WTC11 (cell line): ENCODE results near the gene SBF2. TPM values are rescaled to one million over a fixed set of nuclear protein-coding genes. Genes with fewer than 3 reads are reported as not detected.

Source experiments
- ATAC-seq: fragments of 200-7000 bp; cut with Tn5 transposase; 2 replicates; pipeline ENCODE4 v1.10.0; 2021; ENCODE audit warnings: mild to moderate bottlenecking, moderate library complexity
- CTCF ChIA-PET: fragments of 300-600 bp; sonication (Branson Sonifier 250); formaldehyde crosslinking; loops from one replicate; lab custom pipeline; 2021; ENCODE audit warnings: antibody characterized with exemption; lab: Charles Lee
- POLR2A ChIA-PET: fragments of 350-600 bp; sonication (Branson Sonifier 250); formaldehyde crosslinking; loops from one replicate; lab custom pipeline; 2021; ENCODE audit warnings: antibody characterized with exemption; lab: Charles Lee
- DNase-seq: peaks from one replicate; pipeline ENCODE4 v3.0.0; 2021; ENCODE audit warnings: low spot score
- H3K27ac Mint-ChIP-seq: 2 replicates; pipeline ENCODE4 v1.8.0; 2021; ENCODE audit warnings: mixed read lengths
- H3K27me3 Mint-ChIP-seq: 2 replicates; pipeline ENCODE4 v1.8.0; 2021; ENCODE audit warnings: low read depth, mild to moderate bottlenecking, moderate library complexity, mixed read lengths
- H3K36me3 Mint-ChIP-seq: 2 replicates; pipeline ENCODE4 v1.8.0; 2021; ENCODE audit warnings: mixed read lengths
- H3K4me1 Mint-ChIP-seq: 2 replicates; pipeline ENCODE4 v1.8.0; 2022; ENCODE audit warnings: mixed read lengths
- H3K4me3 Mint-ChIP-seq: 2 replicates; pipeline ENCODE4 v1.8.0; 2021; ENCODE audit warnings: mild to moderate bottlenecking, moderate library complexity, mixed read lengths
- H3K9me3 Mint-ChIP-seq: 2 replicates; pipeline ENCODE4 v1.8.0; 2021; ENCODE audit warnings: mixed read lengths
- ARID4B ChIP-seq: sonication (generic); formaldehyde crosslinking; IDR thresholded peaks from 2 replicates; pipeline ENCODE4 v1.8.0; 2023; ENCODE audit warnings: missing genetic modification reagents, mild to moderate bottlenecking, borderline replicate concordance
- CREM ChIP-seq: sonication (generic); formaldehyde crosslinking; IDR thresholded peaks from 2 replicates; pipeline ENCODE4 v1.8.1; 2022; ENCODE audit warnings: mild to moderate bottlenecking, missing genetic modification reagents, moderate library complexity
- CTCF ChIP-seq: fragments of 200-600 bp; IDR thresholded peaks from 2 replicates; pipeline ENCODE4 v1.8.0; 2022; ENCODE audit warnings: antibody characterized with exemption
- ESRRA ChIP-seq: sonication (generic); formaldehyde crosslinking; IDR thresholded peaks from 2 replicates; pipeline ENCODE4 v1.8.1; 2022; ENCODE audit warnings: mild to moderate bottlenecking, missing genetic modification reagents, borderline replicate concordance
- IRF1 ChIP-seq: sonication (generic); formaldehyde crosslinking; IDR thresholded peaks from 2 replicates; pipeline ENCODE4 v1.8.0; 2023; ENCODE audit warnings: missing genetic modification reagents
- RORB ChIP-seq: fragments of 250-450 bp; sonication (Bioruptor Pico); IDR thresholded peaks from 2 replicates; pipeline ENCODE4 v1.9.0; 2021; ENCODE audit warnings: mild to moderate bottlenecking
- TEAD4 ChIP-seq: sonication (generic); formaldehyde crosslinking; IDR thresholded peaks from 2 replicates; pipeline ENCODE4 v1.8.0; 2022; ENCODE audit warnings: mild to moderate bottlenecking, missing genetic modification reagents
- USF2 ChIP-seq: sonication (generic); formaldehyde crosslinking; IDR thresholded peaks from 2 replicates; pipeline ENCODE4 v1.8.1; 2023; ENCODE audit warnings: mild to moderate bottlenecking, missing genetic modification reagents, moderate library complexity
- ZNF121 ChIP-seq: sonication (generic); formaldehyde crosslinking; IDR thresholded peaks from 2 replicates; pipeline ENCODE4 v1.8.0; 2023; ENCODE audit warnings: missing genetic modification reagents
- ZNF263 ChIP-seq: sonication (generic); formaldehyde crosslinking; IDR thresholded peaks from 2 replicates; pipeline ENCODE4 v1.8.1; 2022; ENCODE audit warnings: low read depth, mild to moderate bottlenecking, moderate library complexity, missing genetic modification reagents
- total RNA-seq: library from RNA; stranded (reverse); gene quantifications from 3 replicates; pipeline ENCODE4 v1.2.3, GENCODE V29; 2021
- TF ChIP-seq, protein P1 (sequence below): sonication (generic); formaldehyde crosslinking; IDR thresholded peaks from 2 replicates; pipeline ENCODE4 v1.8.1; 2023; ENCODE audit warnings: mild to moderate bottlenecking, missing genetic modification reagents
- TF ChIP-seq, protein P2 (sequence below): sonication (generic); formaldehyde crosslinking; conservative IDR thresholded peaks from 2 replicates; pipeline ENCODE4 v1.8.1; 2023; ENCODE audit warnings: mild to moderate bottlenecking, low read depth, missing genetic modification reagents, moderate library complexity
- TF ChIP-seq, protein P3 (sequence below): fragments of 250-450 bp; sonication (Bioruptor Pico); IDR thresholded peaks from 2 replicates; pipeline ENCODE4 v1.9.0; 2021; ENCODE audit warnings: mild to moderate bottlenecking
- TF ChIP-seq, protein P4 (sequence below): sonication (generic); formaldehyde crosslinking; IDR thresholded peaks from 2 replicates; pipeline ENCODE4 v1.8.0; 2022; ENCODE audit warnings: mild to moderate bottlenecking, missing genetic modification reagents
- TF ChIP-seq, protein P5 (sequence below): fragments of 250-450 bp; sonication (Bioruptor Pico); IDR thresholded peaks from 2 replicates; pipeline ENCODE4 v1.9.0; 2021; ENCODE audit warnings: moderate library complexity, mild to moderate bottlenecking, inconsistent platforms, borderline replicate concordance
- TF ChIP-seq, protein P6 (sequence below): sonication (generic); formaldehyde crosslinking; IDR thresholded peaks from 2 replicates; pipeline ENCODE4 v1.8.0; 2023; ENCODE audit warnings: mild to moderate bottlenecking, missing genetic modification reagents

The SBF2 gene
- total RNA-seq, 1 experiment from 2014 or later: 47.6 TPM

- no peak for TF ChIP-seq IRF1
- peak; percentile 56 for TF ChIP-seq ZNF121 (CRISPR knock-in tag)
- TF ChIP-seq, all 79 proteins: peak for 1
- ChIA-PET POLR2A (no interaction called here), CTCF (no interaction called here)
- ATAC-seq (no peak), DNase-seq (no peak)
- no peak overlapping the region for H3K4me3 Mint-ChIP-seq
- H3K27me3 Mint-ChIP-seq: no peaks in the 10 kb centered on the region
- H3K4me1 Mint-ChIP-seq: no peaks in the 10 kb centered on the region
- peaks cover 11% of the 10 kb centered on the region for H3K36me3 Mint-ChIP-seq
- no peaks in the 10 kb centered on the region for H3K9me3 Mint-ChIP-seq
- no peak overlapping the region for H3K27ac Mint-ChIP-seq
Observed at GRCh38 chr11:9850224-9850895, 443.7 kb downstream of the SBF2 start.

DNA sequence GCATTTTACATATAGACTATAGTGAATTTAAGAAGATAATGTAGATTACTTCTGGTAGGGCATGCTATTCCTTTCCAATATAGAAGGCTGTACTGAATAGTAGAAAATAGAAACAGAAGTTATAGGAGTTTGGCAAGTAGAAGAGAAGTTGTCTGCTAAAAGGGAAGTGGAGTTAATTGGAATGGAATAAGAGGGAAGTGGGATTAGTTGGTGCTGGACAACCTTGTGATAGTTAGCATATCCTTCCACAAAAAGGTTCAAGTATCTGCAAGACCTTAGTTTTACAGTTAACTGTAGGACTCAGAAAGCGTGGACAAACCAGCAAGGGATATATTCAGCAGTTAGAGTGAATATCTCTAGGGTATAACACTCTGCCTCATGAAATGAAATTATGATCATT, 444.6 kb downstream of the SBF2 start:
- Mint-ChIP-seq H3K4me1 (no peaks in the 10 kb centered on the region), H3K27ac (no peak overlapping the region), H3K27me3 (no peaks in the 10 kb centered on the region), H3K9me3 (no peaks in the 10 kb centered on the region), H3K36me3 (peaks cover 11% of the 10 kb centered on the region), H3K4me3 (no peak overlapping the region)
- DNase-seq: no peak
- POLR2A ChIA-PET: no interaction called here
- CTCF ChIA-PET: no interaction called here
- no peak for ATAC-seq
- TF ChIP-seq, protein P1, sequence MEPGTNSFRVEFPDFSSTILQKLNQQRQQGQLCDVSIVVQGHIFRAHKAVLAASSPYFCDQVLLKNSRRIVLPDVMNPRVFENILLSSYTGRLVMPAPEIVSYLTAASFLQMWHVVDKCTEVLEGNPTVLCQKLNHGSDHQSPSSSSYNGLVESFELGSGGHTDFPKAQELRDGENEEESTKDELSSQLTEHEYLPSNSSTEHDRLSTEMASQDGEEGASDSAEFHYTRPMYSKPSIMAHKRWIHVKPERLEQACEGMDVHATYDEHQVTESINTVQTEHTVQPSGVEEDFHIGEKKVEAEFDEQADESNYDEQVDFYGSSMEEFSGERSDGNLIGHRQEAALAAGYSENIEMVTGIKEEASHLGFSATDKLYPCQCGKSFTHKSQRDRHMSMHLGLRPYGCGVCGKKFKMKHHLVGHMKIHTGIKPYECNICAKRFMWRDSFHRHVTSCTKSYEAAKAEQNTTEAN (CRISPR knock-in tag): no peak
- TF ChIP-seq TEAD4: no peak
- no peak for TF ChIP-seq ARID4B
- TF ChIP-seq, protein P2, sequence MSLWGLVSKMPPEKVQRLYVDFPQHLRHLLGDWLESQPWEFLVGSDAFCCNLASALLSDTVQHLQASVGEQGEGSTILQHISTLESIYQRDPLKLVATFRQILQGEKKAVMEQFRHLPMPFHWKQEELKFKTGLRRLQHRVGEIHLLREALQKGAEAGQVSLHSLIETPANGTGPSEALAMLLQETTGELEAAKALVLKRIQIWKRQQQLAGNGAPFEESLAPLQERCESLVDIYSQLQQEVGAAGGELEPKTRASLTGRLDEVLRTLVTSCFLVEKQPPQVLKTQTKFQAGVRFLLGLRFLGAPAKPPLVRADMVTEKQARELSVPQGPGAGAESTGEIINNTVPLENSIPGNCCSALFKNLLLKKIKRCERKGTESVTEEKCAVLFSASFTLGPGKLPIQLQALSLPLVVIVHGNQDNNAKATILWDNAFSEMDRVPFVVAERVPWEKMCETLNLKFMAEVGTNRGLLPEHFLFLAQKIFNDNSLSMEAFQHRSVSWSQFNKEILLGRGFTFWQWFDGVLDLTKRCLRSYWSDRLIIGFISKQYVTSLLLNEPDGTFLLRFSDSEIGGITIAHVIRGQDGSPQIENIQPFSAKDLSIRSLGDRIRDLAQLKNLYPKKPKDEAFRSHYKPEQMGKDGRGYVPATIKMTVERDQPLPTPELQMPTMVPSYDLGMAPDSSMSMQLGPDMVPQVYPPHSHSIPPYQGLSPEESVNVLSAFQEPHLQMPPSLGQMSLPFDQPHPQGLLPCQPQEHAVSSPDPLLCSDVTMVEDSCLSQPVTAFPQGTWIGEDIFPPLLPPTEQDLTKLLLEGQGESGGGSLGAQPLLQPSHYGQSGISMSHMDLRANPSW: no peak
- TF ChIP-seq, protein P3, sequence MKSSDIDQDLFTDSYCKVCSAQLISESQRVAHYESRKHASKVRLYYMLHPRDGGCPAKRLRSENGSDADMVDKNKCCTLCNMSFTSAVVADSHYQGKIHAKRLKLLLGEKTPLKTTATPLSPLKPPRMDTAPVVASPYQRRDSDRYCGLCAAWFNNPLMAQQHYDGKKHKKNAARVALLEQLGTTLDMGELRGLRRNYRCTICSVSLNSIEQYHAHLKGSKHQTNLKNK (CRISPR knock-in tag): no peak
- no peak for TF ChIP-seq CTCF
- TF ChIP-seq USF2 (CRISPR knock-in tag): no peak
- no peak for TF ChIP-seq ZNF263 (CRISPR knock-in tag)
- no peak for TF ChIP-seq RORB (CRISPR knock-in tag)
- TF ChIP-seq, protein P4, sequence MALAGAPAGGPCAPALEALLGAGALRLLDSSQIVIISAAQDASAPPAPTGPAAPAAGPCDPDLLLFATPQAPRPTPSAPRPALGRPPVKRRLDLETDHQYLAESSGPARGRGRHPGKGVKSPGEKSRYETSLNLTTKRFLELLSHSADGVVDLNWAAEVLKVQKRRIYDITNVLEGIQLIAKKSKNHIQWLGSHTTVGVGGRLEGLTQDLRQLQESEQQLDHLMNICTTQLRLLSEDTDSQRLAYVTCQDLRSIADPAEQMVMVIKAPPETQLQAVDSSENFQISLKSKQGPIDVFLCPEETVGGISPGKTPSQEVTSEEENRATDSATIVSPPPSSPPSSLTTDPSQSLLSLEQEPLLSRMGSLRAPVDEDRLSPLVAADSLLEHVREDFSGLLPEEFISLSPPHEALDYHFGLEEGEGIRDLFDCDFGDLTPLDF (CRISPR knock-in tag): no peak
- TF ChIP-seq CREM: no peak
- TF ChIP-seq, protein P5, sequence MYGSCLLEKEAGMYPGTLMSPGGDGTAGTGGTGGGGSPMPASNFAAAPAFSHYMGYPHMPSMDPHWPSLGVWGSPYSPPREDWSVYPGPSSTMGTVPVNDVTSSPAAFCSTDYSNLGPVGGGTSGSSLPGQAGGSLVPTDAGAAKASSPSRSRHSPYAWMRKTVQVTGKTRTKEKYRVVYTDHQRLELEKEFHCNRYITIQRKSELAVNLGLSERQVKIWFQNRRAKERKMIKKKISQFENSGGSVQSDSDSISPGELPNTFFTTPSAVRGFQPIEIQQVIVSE: no peak
- no peak for TF ChIP-seq ESRRA (CRISPR knock-in tag)
- TF ChIP-seq, protein P6, sequence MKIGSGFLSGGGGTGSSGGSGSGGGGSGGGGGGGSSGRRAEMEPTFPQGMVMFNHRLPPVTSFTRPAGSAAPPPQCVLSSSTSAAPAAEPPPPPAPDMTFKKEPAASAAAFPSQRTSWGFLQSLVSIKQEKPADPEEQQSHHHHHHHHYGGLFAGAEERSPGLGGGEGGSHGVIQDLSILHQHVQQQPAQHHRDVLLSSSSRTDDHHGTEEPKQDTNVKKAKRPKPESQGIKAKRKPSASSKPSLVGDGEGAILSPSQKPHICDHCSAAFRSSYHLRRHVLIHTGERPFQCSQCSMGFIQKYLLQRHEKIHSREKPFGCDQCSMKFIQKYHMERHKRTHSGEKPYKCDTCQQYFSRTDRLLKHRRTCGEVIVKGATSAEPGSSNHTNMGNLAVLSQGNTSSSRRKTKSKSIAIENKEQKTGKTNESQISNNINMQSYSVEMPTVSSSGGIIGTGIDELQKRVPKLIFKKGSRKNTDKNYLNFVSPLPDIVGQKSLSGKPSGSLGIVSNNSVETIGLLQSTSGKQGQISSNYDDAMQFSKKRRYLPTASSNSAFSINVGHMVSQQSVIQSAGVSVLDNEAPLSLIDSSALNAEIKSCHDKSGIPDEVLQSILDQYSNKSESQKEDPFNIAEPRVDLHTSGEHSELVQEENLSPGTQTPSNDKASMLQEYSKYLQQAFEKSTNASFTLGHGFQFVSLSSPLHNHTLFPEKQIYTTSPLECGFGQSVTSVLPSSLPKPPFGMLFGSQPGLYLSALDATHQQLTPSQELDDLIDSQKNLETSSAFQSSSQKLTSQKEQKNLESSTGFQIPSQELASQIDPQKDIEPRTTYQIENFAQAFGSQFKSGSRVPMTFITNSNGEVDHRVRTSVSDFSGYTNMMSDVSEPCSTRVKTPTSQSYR (CRISPR knock-in tag): no peak
